PC-9 (cell line): Measurements from ENCODE around the gene FAM162A. TPM values are rescaled to one million over a fixed set of nuclear protein-coding genes. Genes with fewer than 3 reads are reported as not detected.
A peak's percentile ranks its signal among the peaks of the same experiment; 100 is the strongest.

Experiments used
- BruUV-seq: library from RNA; stranded (reverse); fragments of 400-500 nt; replicated peaks from 2 replicates; lab custom pipeline; 2021; lab: Mats Ljungman, UMichigan
- CTCF ChIA-PET: fragments of 300-600 bp; sonication (Branson Sonifier 250); formaldehyde crosslinking; loops from one replicate; lab custom pipeline; 2022; ENCODE audit warnings: antibody characterized with exemption; lab: Charles Lee
- POLR2A ChIA-PET: fragments of 300-600 bp; sonication (Branson Sonifier 250); formaldehyde crosslinking; loops from one replicate; lab custom pipeline; 2022; ENCODE audit warnings: antibody characterized with exemption; ENCODE audit not compliant: unreplicated experiment; lab: Charles Lee
- DNase-seq, 2 experiments: peaks; one replicate each; pipeline versions ENCODE4 v3.0.0 to v3.0.0-alpha.2; 2015 to 2022; ENCODE audit warnings: mixed read lengths in 1 of 2
- H2AFZ ChIP-seq: fragments of 200-600 bp; sonication (generic); 2 replicates; pipeline ENCODE4 v1.8.1; 2017; ENCODE audit warnings: antibody characterized with exemption
- H3F3A ChIP-seq: fragments of 200-600 bp; sonication (generic); 2 replicates; pipeline ENCODE4 v1.8.1; 2017; ENCODE audit warnings: antibody characterized with exemption, mild to moderate bottlenecking, low read depth; ENCODE audit not compliant: insufficient read depth
- H3K27ac ChIP-seq: fragments of 200-600 bp; sonication (generic); 2 replicates; pipeline ENCODE4 v1.6.1; 2016; ENCODE audit warnings: mixed run types
- H3K27me3 ChIP-seq: fragments of 200-600 bp; sonication (generic); 2 replicates; pipeline ENCODE4 v1.6.1; 2016; ENCODE audit warnings: low read depth, mixed run types; ENCODE audit not compliant: insufficient read depth
- H3K36me3 ChIP-seq: fragments of 200-600 bp; sonication (generic); 2 replicates; pipeline ENCODE4 v1.6.1; 2016; ENCODE audit warnings: low read depth, mixed run types
- H3K4me1 ChIP-seq: fragments of 200-600 bp; sonication (generic); replicated peaks from 2 replicates; pipeline ENCODE4 v1.6.1; 2016; ENCODE audit warnings: mixed run types; ENCODE audit not compliant: insufficient read depth
- H3K4me2 ChIP-seq: fragments of 200-600 bp; sonication (generic); 2 replicates; pipeline ENCODE4 v1.6.1; 2017; ENCODE audit warnings: mixed run types
- H3K4me3 ChIP-seq: fragments of 200-600 bp; sonication (generic); 2 replicates; pipeline ENCODE4 v1.6.1; 2016; ENCODE audit warnings: mixed run types
- H3K79me2 ChIP-seq: fragments of 200-600 bp; sonication (generic); 2 replicates; pipeline ENCODE4 v1.6.1; 2017; ENCODE audit warnings: low read depth, mixed run types
- H3K9me2 ChIP-seq: fragments of 200-600 bp; sonication (generic); 2 replicates; pipeline ENCODE4 v1.8.1; 2017; ENCODE audit warnings: mild to moderate bottlenecking; ENCODE audit not compliant: insufficient read depth
- H3K9me3 ChIP-seq: fragments of 200-600 bp; sonication (generic); 2 replicates; pipeline ENCODE4 v1.8.1; 2016; ENCODE audit warnings: low read depth; ENCODE audit not compliant: insufficient read depth
- H4K20me1 ChIP-seq: fragments of 200-600 bp; sonication (generic); 2 replicates; pipeline ENCODE4 v1.8.1; 2017; ENCODE audit not compliant: insufficient read depth
- CTCF ChIP-seq: fragments of 200-600 bp; sonication (generic); conservative IDR thresholded peaks from 2 replicates; pipeline ENCODE4 v1.6.1; 2017; ENCODE audit warnings: mixed run types, antibody characterized with exemption, mild to moderate bottlenecking, moderate library complexity
- EZH2 ChIP-seq: fragments of 200-600 bp; sonication (generic); IDR thresholded peaks from 2 replicates; pipeline ENCODE4 v1.8.0; 2017; ENCODE audit warnings: antibody characterized with exemption, low read depth
- intact Hi-C: fragments of 100-400 bp; cut with micrococcal nuclease; formaldehyde crosslinking; loops from one replicate; pipeline ENCODE4 v1.10.0; 2022; ENCODE audit not compliant: unreplicated experiment
- total RNA-seq: library from RNA; stranded (reverse); gene quantifications from 2 replicates; pipeline ENCODE4 v1.2.3, GENCODE V29; 2021

FAM162A gene
- total RNA-seq, 1 experiment from 2014 or later = 36.8 TPM

GRCh38 chr3:122374034-122374433 is 9.9 kb upstream of the FAM162A start:
- POLR2A ChIA-PET = no interaction called here
- Histone ChIP-seq H3K9me2 (no peaks in the 10 kb centered on the region; the same call in 1 of the 2 replicates), H3F3A (0 out of 2 replicates have a peak, but pooled peaks cover 4% of the 10 kb centered on the region), H2AFZ (no peak overlapping the region), H3K4me1 (no peaks in the 10 kb centered on the region), H4K20me1 (no peaks in the 10 kb centered on the region), H3K4me3 (no peak overlapping the region), H3K4me2 (no peak overlapping the region), H3K9me3 (no peaks in the 10 kb centered on the region), H3K79me2 (peaks cover 22% of the 10 kb centered on the region; the same call in 1 of the 2 replicates), H3K27ac (no peak overlapping the region), H3K36me3 (peaks cover 10% of the 10 kb centered on the region), H3K27me3 (no peaks in the 10 kb centered on the region)
- no peak for TF ChIP-seq CTCF
- no peak for TF ChIP-seq EZH2
- intact Hi-C loops = no loop called here
- CTCF ChIA-PET = no interaction called here
- DNase-seq = no peak
- no TSS peak for BruUV-seq

- Histone ChIP-seq H3K9me2 (no peaks in the 10 kb centered on the region; the same call in 1 of the 2 replicates), H3F3A (no peaks in the 10 kb centered on the region), H3K27me3 (no peaks in the 10 kb centered on the region), H4K20me1 (no peaks in the 10 kb centered on the region), H3K9me3 (no peaks in the 10 kb centered on the region), H3K4me3 (no peak overlapping the region), H2AFZ (no peak overlapping the region), H3K79me2 (peaks cover 44% of the 10 kb centered on the region), H3K4me1 (peaks cover 7% of the 10 kb centered on the region; the same call in 1 of the 2 replicates), H3K27ac (no peak overlapping the region), H3K36me3 (no peaks in the 10 kb centered on the region; the same call in none of the 2 replicates), H3K4me2 (no peak overlapping the region)
- intact Hi-C loops = no loop called here
- TF ChIP-seq CTCF (no peak), EZH2 (no peak)
- CTCF ChIA-PET = no interaction called here
- POLR2A ChIA-PET = no interaction called here
- no TSS peak for BruUV-seq
- DNase-seq = no peak
Measured at GRCh38 chr3:122377975-122378374, 6.0 kb upstream of the FAM162A start.

- POLR2A ChIA-PET = interaction anchor here (0.7 kb wide), 1 partner anchor 50 kb away, joined by 6 read pairs; no protein-coding TSS in a partner anchor
- peaks cover 25% of the 10 kb centered on the region for H3K79me2 ChIP-seq
- peak; percentile 76 to 87 for DNase-seq
Measured at GRCh38 chr3:122382888-122383666, 905 bp upstream of the FAM162A start, which contains the start of gene MIX23. Gene MIX23, minus strand, starts transcription at chr3:122383231. Its CDS starts 7 bp downstream, at chr3:122383224.

More at GRCh38 chr3:122382888-122383666, 905 bp upstream of the FAM162A start, which contains the start of gene MIX23:
- Histone ChIP-seq H3K4me3 (peak within 1 kb of the TSS; percentile 85), H4K20me1 (no peaks in the 10 kb centered on the region), H3K9me3 (no peaks in the 10 kb centered on the region), H3K27me3 (no peaks in the 10 kb centered on the region), H3K4me1 (peaks cover 18% of the 10 kb centered on the region; the same call in 1 of the 2 replicates), H3K27ac (peak within 1 kb of the TSS; percentile 66), H3K4me2 (peak within 1 kb of the TSS; percentile 96), H2AFZ (peak within 1 kb of the TSS; percentile 94), H3F3A (no peaks in the 10 kb centered on the region), H3K36me3 (no peaks in the 10 kb centered on the region; the same call in 1 of the 2 replicates), H3K9me2 (no peaks in the 10 kb centered on the region)
- CTCF ChIA-PET = interaction anchor here (0.6 to 2.1 kb wide), 2 partner anchors 10 to 544 kb away, joined by 3 to 5 read pairs; no protein-coding TSS in a partner anchor
- no peak for TF ChIP-seq EZH2
- TF ChIP-seq CTCF = no peak
- intact Hi-C loops = loop anchor here (5.0 kb wide), 1 partner anchor 836 kb away; the partner anchor contains the start of gene POLQ
- no TSS peak for BruUV-seq
